Osteoblast (primary cell): Measurements from ENCODE around the gene ASMTL. TPM values are rescaled to one million over a fixed set of nuclear protein-coding genes. Genes with fewer than 3 reads are reported as not detected.

Source experiments
- DNase-seq: peaks from one replicate; pipeline ENCODE4 v3.0.0; 2011; ENCODE audit warnings: low spot score, mixed read lengths; ENCODE audit not compliant: insufficient read length; ENCODE audit errors: missing footprints
- H2AFZ ChIP-seq: 2 replicates; pipeline ENCODE4 v1.6.0; 2011; ENCODE audit warnings: mild to moderate bottlenecking, low read length
- H3K27ac ChIP-seq: 2 replicates; pipeline ENCODE4 v1.5.1; 2011; ENCODE audit warnings: mild to moderate bottlenecking, low read depth, low read length, moderate library complexity
- H3K27me3 ChIP-seq: 2 replicates; pipeline ENCODE4 v1.6.0; 2012; ENCODE audit warnings: mild to moderate bottlenecking, control low read depth, inconsistent platforms, low read length, moderate library complexity; ENCODE audit not compliant: insufficient read depth
- H3K36me3 ChIP-seq: 2 replicates; pipeline ENCODE4 v1.5.1; 2011; ENCODE audit warnings: mild to moderate bottlenecking, low read length, control low read depth, moderate library complexity; ENCODE audit not compliant: insufficient read depth
- H3K4me1 ChIP-seq: 2 replicates; pipeline ENCODE4 v1.5.1; 2011; ENCODE audit warnings: mild to moderate bottlenecking, low read length, control low read depth, moderate library complexity; ENCODE audit not compliant: insufficient read depth
- H3K4me2 ChIP-seq: 2 replicates; pipeline ENCODE4 v1.6.0; 2011; ENCODE audit warnings: mild to moderate bottlenecking, low read length; ENCODE audit not compliant: insufficient read depth
- H3K4me3 ChIP-seq: fragments of 200-600 bp; sonication (generic); 3 replicates; pipeline ENCODE4 v1.5.1; 2012; ENCODE audit warnings: mild to moderate bottlenecking, low read length, inconsistent platforms; ENCODE audit not compliant: insufficient read depth
- H3K79me2 ChIP-seq: 2 replicates; pipeline ENCODE4 v1.6.0; 2012; ENCODE audit warnings: mild to moderate bottlenecking, low read length, control low read depth, inconsistent platforms; ENCODE audit not compliant: insufficient read depth
- H3K9me3 ChIP-seq: 2 replicates; pipeline ENCODE4 v1.5.1; 2011; ENCODE audit warnings: low read depth, low read length, control low read depth
- H4K20me1 ChIP-seq: 2 replicates; pipeline ENCODE4 v1.6.0; 2012; ENCODE audit warnings: mild to moderate bottlenecking, low read length, control low read depth; ENCODE audit not compliant: insufficient read depth
- CTCF ChIP-seq: IDR thresholded peaks from 2 replicates; pipeline ENCODE4 v1.5.1; 2011; ENCODE audit warnings: mild to moderate bottlenecking, low read depth, low read length, moderate library complexity; ENCODE audit errors: extremely low read depth
- total RNA-seq: library from RNA; depleted of rRNA; stranded (reverse); fragments of >200 nt; gene quantifications from 2 replicates; pipeline ENCODE4 v1.2.3, GENCODE V29; 2012

The ASMTL gene
- total RNA-seq, 1 donor: 24.6 TPM

DNA sequence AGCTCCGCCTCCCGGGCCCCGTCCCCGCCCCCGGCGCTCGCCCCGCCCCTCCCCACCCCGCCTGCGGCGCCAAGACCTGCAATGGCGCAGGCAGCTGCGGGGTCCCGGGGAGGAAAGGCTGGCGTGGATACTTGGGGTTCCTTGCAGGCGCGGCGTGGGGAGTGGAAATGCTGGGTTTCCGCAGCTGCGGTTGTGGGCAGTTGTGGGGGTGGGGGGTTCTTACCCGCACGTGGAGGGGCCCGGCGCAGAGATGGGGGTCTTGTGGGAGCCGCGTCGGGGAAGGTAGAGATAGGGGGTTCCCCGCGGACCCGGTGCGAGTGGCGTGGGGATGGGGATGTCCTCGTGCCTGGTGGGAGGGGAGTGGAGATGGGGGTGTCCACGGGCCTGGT is 680 bp upstream of the ASMTL start:
- Histone ChIP-seq H3K4me1 (no peaks in the 10 kb centered on the region), H3K27ac (no peak overlapping the region), H3K27me3 (peaks cover 4% of the 10 kb centered on the region), H3K36me3 (peaks cover 3% of the 10 kb centered on the region), H3K4me3 (peak overlapping the region; percentile 78), H3K79me2 (peaks cover 42% of the 10 kb centered on the region), H3K4me2 (peak overlapping the region; percentile 79), H3K9me3 (no peaks in the 10 kb centered on the region), H2AFZ (peak overlapping the region; percentile 81), H4K20me1 (peaks cover 9% of the 10 kb centered on the region)
- no peak for DNase-seq
- TF ChIP-seq CTCF: no peak

GRCh38 chrX:1451661-1452515 is 821 bp downstream of the ASMTL start:
- Histone ChIP-seq H3K27ac (peak overlapping the region; percentile 61), H4K20me1 (peaks cover 9% of the 10 kb centered on the region), H3K79me2 (peaks cover 54% of the 10 kb centered on the region), H3K9me3 (no peaks in the 10 kb centered on the region), H3K36me3 (peaks cover 5% of the 10 kb centered on the region), H3K27me3 (peaks cover 4% of the 10 kb centered on the region), H2AFZ (no peak overlapping the region), H3K4me1 (no peaks in the 10 kb centered on the region), H3K4me3 (peak overlapping the region; percentile 96), H3K4me2 (peak overlapping the region; percentile 83)
- no peak for TF ChIP-seq CTCF
- DNase-seq: no peak

- TF ChIP-seq CTCF: no peak
- H3K9me3 ChIP-seq: no peaks in the 10 kb centered on the region
- no peak overlapping the region for H2AFZ ChIP-seq
- peaks cover 54% of the 10 kb centered on the region for H3K79me2 ChIP-seq
- H3K4me2 ChIP-seq: peak overlapping the region; percentile 83
- H3K4me3 ChIP-seq: peak overlapping the region; percentile 96
- H3K36me3 ChIP-seq: peaks cover 5% of the 10 kb centered on the region
- no peaks in the 10 kb centered on the region for H3K4me1 ChIP-seq
- peaks cover 9% of the 10 kb centered on the region for H4K20me1 ChIP-seq
- peak; percentile 58 for DNase-seq
- H3K27me3 ChIP-seq: peaks cover 4% of the 10 kb centered on the region
- H3K27ac ChIP-seq: no peak overlapping the region
Measured at GRCh38 chrX:1451251-1451660, 1.5 kb downstream of the ASMTL start.

DNA sequence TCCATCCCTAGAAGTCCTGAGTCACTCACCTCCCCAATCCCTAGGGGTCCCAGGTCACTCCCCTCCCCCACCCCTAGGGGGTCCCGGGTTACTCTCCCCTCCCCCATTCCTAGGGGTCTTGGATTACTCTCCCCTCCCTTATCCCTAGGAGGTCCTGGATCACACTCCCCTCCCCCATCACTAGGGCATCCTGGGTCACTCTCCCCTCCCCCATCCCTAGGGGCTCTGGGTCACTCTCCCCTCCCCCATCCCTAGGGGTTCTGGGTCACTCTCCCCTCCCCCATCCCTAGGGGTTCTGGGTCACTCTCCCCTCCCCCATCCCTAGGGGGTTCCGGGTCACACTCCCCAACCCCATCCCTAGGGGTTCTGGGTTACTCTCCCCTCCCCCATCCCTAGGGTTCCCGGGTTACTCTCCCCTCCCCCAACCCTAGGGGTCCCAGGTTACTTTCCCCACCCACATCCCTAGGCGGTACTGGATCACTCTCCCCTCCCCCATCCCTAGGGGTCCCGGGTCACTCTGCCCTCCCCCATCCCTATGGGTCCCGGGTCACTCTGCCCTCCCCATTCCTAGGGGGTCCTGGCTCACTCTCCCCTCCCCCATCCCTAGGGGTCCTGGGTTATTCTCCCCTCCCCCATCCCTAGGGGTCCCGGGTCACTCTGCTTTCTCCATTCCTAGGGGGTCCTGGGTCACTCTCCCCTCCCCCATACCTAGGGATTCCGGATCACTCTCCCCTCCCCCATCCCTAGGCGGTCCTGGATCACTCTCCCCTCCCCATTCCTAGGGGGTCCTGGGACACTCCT is 2.1 kb downstream of the ASMTL start:
- no peaks in the 10 kb centered on the region for H3K4me1 ChIP-seq
- DNase-seq: peak; percentile 69
- no peak for TF ChIP-seq CTCF
- H3K27ac ChIP-seq: no peak overlapping the region
- H2AFZ ChIP-seq: no peak overlapping the region
- no peak overlapping the region for H3K4me2 ChIP-seq
- H3K9me3 ChIP-seq: no peaks in the 10 kb centered on the region
- peaks cover 9% of the 10 kb centered on the region for H4K20me1 ChIP-seq
- H3K79me2 ChIP-seq: peaks cover 54% of the 10 kb centered on the region
- H3K36me3 ChIP-seq: peaks cover 5% of the 10 kb centered on the region
- H3K27me3 ChIP-seq: no peaks in the 10 kb centered on the region
- H3K4me3 ChIP-seq: no peak overlapping the region
